ENCODE data around the gene TMEM132C.

Gene TMEM132C

DNA sequence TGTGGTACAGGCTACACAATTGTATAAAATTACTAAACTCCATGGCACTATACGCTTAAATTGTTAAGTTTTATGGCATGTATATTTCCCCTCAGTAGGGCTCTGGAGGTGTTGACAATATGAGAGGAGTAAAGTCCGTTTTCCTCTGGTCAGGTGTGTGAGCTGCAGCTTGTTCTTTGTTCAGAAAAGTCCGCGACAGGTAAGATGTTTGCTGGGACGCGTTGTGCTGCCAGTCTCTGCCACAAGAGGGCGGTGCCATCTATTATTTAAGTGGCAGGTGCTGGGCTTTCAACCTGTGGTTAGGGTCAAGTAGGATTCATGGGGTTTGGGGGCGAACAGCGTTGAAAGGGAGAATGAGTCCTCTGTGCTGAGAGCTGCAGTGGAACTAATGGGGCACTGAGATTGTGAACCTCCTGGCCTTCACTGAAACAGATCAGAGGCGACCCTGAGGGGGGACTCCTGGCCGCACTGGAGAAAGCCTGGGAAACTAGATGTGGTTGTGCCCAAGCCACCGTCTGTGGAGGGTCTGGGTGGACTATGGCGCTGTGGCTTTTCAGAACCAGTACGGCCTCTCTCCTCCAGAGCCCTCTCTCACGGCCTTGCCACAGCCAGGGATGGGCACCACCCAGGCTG, 377.8 kb downstream of the TMEM132C start:
- in situ Hi-C loops (cut with HindIII; ENCODE audit: low sequenced_read_pairs): no loop called here

GRCh38 chr12:128649902-128650301, 382.9 kb downstream of the TMEM132C start:
- in situ Hi-C loops (cut with HindIII; ENCODE audit: low sequenced_read_pairs): no loop called here

DNA sequence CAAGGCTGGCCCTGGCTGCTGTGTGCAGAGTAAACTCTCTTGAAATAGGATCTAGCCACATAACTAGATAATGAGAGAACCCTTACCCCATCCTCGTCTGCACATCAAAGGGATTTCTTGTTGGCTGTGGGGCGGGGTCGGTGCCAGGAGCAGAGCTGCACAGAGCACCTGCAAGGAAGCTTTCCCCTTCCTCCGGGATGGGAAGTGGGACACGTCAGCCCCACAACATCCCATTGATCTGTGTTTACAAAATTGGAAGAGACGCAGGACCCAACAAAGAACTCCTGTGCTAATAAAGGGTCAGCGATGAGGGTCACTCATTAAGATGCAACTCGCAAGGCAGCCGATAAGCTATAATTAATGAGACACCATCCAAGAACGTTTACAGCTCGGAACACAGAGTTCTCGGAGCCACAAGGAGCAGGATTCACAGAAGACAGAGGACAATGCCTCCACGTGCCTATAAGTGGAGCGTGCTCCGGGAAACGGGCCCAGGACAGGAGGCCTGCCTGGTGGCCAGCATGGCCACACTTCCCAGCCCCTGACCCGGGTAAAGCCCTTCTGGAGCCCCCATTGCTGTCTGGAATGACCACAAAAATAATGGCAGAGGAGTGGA, 385.3 kb downstream of the TMEM132C start:
- in situ Hi-C loops (cut with HindIII; ENCODE audit: low sequenced_read_pairs): no loop called here

GRCh38 chr12:128654468-128654867, 387.5 kb downstream of the TMEM132C start:
- in situ Hi-C loops (cut with HindIII; ENCODE audit: low sequenced_read_pairs): no loop called here

- in situ Hi-C loops (cut with HindIII; ENCODE audit: low sequenced_read_pairs): no loop called here
Observed at GRCh38 chr12:128657378-128657777, 390.4 kb downstream of the TMEM132C start.

DNA sequence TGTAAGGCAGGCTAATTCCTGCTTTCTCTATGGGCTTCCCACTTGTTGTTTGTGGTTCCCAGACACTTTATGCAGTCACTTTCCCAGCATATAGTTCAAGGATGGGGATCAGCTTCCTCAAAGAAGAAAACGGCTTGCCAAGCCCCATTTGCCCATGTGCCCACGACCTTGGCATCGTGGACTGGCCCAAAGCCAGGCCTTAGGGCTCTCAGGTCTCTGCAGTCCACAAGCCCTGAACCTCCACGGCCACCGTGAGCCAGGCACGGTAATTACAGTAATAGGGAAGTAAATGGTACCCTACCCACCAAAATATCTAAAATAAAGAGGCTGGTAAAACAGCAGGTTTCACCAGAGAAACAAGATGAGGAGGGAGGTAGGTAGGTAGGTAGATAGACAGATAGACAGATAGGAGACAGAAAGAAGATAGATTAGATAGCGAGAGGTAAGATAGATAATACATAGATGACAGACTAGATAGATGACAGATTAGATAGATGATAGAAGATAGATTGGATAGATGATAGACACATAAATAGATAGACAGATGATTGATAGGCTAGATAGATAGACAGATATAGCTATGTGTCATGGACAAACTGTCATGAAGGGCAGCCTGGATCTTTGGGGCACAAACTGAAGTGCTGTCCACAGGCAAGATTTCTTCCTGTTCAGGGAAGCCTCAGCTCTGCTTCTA, 393.7 kb downstream of the TMEM132C start:
- in situ Hi-C loops (cut with HindIII; ENCODE audit: low sequenced_read_pairs): no loop called here

DNA sequence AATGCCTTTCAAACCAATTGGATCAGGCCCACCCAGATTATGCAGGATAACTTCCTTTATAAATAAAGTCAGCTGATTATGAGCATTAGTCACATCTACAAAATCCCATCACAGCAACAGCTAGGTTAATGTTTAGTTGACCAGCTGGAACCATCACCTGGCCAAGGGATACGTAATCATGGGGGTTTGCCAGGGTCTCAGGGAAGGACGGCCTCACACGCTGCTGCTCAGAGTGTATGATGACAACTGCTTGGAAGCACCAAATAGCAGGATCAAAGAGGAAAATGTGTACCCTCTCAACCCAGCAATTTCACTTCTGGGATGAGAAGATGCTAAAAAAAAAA, 394.2 kb downstream of the TMEM132C start:
- in situ Hi-C loops (cut with HindIII; ENCODE audit: low sequenced_read_pairs): no loop called here

DNA sequence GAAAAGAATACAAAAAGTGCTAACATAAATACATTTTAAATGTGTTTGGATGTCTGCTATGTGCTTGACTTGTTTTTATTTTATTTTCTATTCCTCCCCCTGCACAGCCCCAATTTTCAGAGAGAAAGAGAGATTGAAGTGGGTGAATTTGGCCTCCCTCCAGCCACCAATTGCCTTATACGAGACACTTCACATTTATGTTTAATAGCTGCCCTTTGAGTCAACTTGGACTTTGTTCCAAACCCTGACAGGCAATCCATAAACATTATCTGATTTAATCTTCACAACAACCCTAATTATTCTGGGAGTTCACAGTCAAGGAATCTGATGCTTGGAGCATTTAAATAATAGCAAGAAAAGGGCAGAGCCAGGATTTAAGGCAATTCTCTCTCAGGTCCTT, 395.1 kb downstream of the TMEM132C start:
- in situ Hi-C loops (cut with HindIII; ENCODE audit: low sequenced_read_pairs): no loop called here

DNA sequence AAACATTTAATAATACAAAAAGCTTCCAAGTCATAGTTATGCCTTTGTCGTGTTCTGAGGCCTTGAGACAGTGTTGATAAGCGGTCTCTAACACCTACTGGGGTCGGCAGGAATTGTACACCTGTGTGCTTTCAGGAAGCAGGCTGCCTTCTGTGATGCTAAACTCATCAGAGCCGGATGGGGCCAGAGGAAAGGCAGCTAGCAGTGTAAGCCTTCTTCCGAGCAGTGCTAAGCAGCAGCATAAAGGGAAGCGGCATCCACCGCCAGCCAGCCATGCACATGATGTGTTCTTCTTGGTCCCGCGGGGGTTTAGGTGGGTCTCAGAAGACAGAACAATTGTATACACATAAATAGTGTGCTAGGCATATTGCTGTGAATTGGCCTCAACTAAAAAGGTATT, 397.5 kb downstream of the TMEM132C start:
- in situ Hi-C loops (cut with HindIII; ENCODE audit: low sequenced_read_pairs): no loop called here

DNA sequence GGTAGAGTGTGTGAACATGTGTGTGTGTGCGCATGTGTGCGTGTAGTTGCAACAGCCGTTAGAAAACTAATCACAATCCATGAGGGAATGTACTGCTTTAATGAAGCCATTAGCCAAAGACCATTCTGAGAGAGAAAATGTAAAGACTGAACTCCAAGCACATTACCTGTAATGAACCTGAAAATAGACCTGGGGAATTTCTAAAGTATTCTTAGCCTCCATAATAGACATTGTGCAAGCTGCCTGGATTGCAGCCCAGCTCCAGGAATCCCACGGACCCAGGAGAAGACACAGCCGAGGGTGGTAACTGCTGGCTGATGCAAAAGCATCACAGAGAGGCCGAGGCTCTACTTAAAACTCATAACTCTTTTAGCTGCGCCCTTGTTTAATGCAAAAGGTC, 400.2 kb downstream of the TMEM132C start:
- in situ Hi-C loops (cut with HindIII; ENCODE audit: low sequenced_read_pairs): no loop called here

- in situ Hi-C loops (cut with HindIII; ENCODE audit: low sequenced_read_pairs): no loop called here
Observed at GRCh38 chr12:128671528-128672042, 404.6 kb downstream of the TMEM132C start.

DNA sequence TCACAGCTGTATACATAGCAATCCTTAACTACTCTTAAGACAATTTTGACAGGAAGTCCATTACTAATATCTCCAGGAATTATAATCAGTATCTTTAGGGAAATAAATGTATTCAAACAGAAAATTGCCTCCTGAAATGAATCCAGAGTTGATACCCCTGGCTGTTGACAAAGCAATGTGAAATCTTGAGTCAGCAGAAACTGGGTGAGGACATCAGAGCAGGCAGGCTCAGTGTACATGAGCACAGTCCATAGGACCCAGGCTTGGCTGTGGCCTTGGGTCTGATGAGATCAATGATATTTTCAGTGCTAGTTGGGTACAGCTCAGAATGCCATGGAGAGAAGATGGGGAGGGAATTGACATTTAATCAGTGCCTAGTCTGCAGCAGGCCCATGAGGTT, 405.5 kb downstream of the TMEM132C start:
- in situ Hi-C loops (cut with HindIII; ENCODE audit: low sequenced_read_pairs): no loop called here

GRCh38 chr12:128672893-128673292, 405.9 kb downstream of the TMEM132C start:
- in situ Hi-C loops (cut with HindIII; ENCODE audit: low sequenced_read_pairs): no loop called here

GRCh38 chr12:128675576-128675975, 408.6 kb downstream of the TMEM132C start:
- in situ Hi-C loops (cut with HindIII; ENCODE audit: low sequenced_read_pairs): no loop called here

GRCh38 chr12:128680555-128680954, 413.6 kb downstream of the TMEM132C start:
- in situ Hi-C loops (cut with HindIII; ENCODE audit: low sequenced_read_pairs): no loop called here

DNA sequence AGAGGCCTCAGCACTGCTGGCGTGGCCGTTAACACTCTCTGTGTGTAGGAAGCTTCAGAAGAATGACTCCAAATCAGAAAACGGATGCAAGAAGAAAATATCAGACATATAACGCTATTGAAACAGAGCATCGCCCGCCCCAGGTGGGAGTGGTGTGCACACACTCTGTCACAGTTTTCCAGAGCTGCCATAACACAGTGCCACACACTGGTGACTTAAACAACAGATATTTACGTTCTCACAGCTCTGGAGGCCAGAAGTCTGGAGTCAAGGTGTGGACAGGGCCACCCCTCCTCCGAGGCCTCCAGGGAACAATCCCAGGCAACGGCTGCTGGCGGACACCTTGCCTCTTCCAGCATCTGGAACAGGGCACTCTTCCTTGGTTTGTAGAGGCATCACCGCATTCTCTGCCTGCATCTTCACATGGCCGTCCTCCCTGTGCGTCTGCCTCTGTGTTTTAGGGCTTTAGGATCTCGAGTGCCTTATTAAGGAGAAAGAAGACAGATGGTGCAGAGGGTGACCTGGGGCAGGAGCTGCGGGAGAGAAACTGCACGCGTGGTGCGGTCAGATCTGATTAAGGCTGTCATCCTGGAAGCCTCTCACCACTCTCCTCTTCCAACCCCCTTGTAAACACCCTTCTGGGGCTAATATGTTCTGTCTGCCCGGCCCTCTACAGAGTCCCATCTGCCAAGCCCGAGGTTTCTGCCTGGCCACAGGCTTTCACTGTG, 415.7 kb downstream of the TMEM132C start:
- in situ Hi-C loops (cut with HindIII; ENCODE audit: low sequenced_read_pairs): no loop called here

GRCh38 chr12:128684352-128684751, 417.4 kb downstream of the TMEM132C start:
- in situ Hi-C loops (cut with HindIII; ENCODE audit: low sequenced_read_pairs): no loop called here

DNA sequence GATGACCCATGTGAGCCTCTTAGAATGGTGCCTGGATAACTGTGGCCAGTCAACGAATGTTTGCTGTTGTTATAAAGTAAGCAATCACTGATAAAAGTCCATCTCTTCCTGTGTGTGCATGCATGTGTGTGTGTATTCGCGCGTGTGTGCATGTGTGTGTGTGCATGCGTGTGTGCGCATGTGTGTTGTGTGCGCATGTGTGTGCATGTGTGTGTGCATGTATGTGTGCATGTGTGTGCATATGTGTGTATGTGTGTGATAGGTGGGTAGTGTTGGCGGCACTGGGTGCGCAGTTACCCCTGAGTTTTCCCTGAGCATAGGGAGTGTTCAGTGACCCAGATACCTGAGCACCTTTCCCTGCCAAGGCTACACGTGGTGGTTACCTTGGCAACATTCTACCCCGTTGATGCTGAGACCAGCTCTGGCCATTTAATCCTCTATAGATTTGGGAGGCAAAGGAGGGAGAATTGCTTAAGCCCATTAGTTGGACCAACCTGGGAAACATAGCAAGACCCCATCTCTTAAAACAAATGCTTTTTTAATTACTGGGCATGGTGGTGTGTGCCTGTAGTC, 419.0 kb downstream of the TMEM132C start:
- in situ Hi-C loops (cut with HindIII; ENCODE audit: low sequenced_read_pairs): no loop called here

GRCh38 chr12:128687851-128688250, 420.9 kb downstream of the TMEM132C start:
- in situ Hi-C loops (cut with HindIII; ENCODE audit: low sequenced_read_pairs): no loop called here

DNA sequence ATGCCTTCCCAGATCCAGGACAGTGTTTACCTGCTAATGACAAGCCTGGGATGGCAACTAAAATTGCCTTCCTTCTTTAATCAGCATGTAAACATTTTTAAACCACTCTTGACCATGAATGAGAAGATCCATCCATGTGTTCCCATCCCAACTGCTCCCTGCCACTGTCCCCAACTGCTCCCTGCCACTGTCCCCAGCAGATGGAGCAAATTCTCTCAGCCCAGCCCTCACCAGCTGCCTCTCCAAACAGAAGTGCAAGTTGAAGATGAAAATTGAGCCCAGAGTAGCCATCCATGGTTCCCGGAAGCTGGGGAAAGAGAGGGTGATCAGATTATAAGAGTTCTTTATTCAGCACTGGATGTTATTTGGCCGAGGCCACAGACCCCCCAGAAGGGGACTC, 423.7 kb downstream of the TMEM132C start:
- in situ Hi-C loops (cut with HindIII; ENCODE audit: low sequenced_read_pairs): loop anchor here (5.0 kb wide), 2 partner anchors 52 to 73 kb away; no protein-coding TSS in a partner anchor

- in situ Hi-C loops (cut with HindIII; ENCODE audit: low sequenced_read_pairs): loop anchor here (5.0 kb wide), 2 partner anchors 49 to 76 kb away; no protein-coding TSS in a partner anchor
Observed at GRCh38 chr12:128693115-128693514, 426.1 kb downstream of the TMEM132C start.
